IPS-20b (cell line): ENCODE measurements around the gene UGT3A1.

Experiments used
- H3K27ac ChIP-seq: one replicate; pipeline ENCODE4 v1.5.1; 2013; ENCODE audit warnings: low read length
- H3K27me3 ChIP-seq: 2 replicates; pipeline ENCODE4 v1.6.1; 2013; ENCODE audit warnings: mild to moderate bottlenecking, low read length, inconsistent platforms; ENCODE audit not compliant: insufficient read depth
- H3K36me3 ChIP-seq: 2 replicates; pipeline ENCODE4 v1.6.1; 2013; ENCODE audit warnings: low read depth, mild to moderate bottlenecking, inconsistent platforms, low read length, moderate library complexity; ENCODE audit not compliant: insufficient read depth
- H3K4me1 ChIP-seq: 2 replicates; pipeline ENCODE4 v1.6.1; 2013; ENCODE audit warnings: mild to moderate bottlenecking, control low read depth, inconsistent platforms, low read length, moderate library complexity; ENCODE audit not compliant: insufficient read depth
- H3K4me3 ChIP-seq: 2 replicates; pipeline ENCODE4 v1.5.1; 2013; ENCODE audit warnings: mild to moderate bottlenecking, low read length, inconsistent platforms
- H3K9ac ChIP-seq: 2 replicates; pipeline ENCODE4 v1.6.1; 2013; ENCODE audit warnings: low read depth, mild to moderate bottlenecking, inconsistent platforms, low read length, moderate library complexity
- H3K9me3 ChIP-seq: 2 replicates; pipeline ENCODE4 v1.6.1; 2013; ENCODE audit warnings: mild to moderate bottlenecking, low read depth, low read length, inconsistent platforms; ENCODE audit not compliant: insufficient read depth

The UGT3A1 gene

DNA sequence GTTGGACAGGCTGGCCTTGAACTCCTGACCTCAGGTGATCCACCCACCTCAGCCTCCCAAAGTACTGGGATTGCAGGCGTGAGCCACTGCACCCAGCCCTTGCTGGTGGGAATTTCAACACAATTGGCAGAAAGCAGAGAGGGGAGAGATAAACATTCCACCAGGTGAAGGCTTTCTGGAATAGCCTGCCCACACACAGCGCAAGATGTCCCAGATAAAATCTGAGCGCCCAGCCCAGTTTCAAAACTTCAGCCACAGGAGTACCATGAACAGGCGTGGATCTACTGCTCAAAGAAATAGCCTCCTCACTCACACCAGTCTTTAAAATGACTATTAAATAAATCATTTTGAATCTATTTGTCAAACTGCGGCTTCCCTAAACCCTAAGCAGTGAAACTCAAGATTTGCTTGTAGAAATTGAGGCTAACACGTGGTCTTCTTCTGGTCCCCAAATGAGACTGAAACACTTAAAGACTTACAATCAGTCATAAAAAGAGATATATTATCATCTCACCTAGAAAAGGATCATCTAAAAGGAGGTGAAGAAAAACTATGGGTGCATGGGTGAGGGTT is 87.5 kb downstream of the UGT3A1 start:
- no peaks in the 10 kb centered on the region for H3K36me3 ChIP-seq
- H3K9ac ChIP-seq, result no peak overlapping the region
- no peaks in the 10 kb centered on the region for H3K9me3 ChIP-seq
- H3K4me3 ChIP-seq, result no peak overlapping the region
- no peak overlapping the region for H3K27ac ChIP-seq
- peaks cover 6% of the 10 kb centered on the region; the same call in 1 of the 2 replicates for H3K4me1 ChIP-seq
- H3K27me3 ChIP-seq, result no peaks in the 10 kb centered on the region

DNA sequence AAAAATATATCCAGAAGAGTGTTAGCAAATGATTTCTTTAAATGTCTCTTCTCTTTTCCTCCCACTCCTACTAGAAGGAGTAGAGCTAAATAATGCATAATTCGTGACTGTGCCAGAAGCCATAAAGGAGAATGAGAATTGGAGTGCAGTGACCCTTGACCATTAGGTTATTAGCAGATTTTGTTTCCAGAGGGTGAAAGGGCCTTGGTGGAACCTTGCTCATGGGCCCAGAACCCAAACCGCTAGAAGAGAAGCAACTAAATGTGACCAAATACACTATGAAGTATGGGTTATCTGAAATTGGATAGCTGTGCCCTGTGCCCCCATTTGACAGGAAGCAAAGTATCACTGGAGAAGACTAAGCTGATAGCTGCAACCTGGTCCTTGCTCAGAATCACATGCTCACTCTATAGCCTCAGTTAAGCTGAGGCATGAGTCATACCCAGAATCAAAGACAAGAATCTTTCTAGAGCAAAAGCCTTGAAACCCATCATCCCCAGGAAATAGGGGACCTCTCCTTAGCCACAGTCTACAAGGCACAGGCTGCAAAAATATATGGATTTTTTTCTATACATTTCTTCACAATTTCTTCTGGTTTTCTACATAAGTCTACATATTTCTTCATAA is 89.0 kb downstream of the UGT3A1 start:
- no peak overlapping the region for H3K9ac ChIP-seq
- no peaks in the 10 kb centered on the region for H3K36me3 ChIP-seq
- H3K4me3 ChIP-seq, result no peak overlapping the region
- H3K27ac ChIP-seq, result no peak overlapping the region
- H3K27me3 ChIP-seq, result no peaks in the 10 kb centered on the region
- no peaks in the 10 kb centered on the region for H3K4me1 ChIP-seq
- no peaks in the 10 kb centered on the region for H3K9me3 ChIP-seq
